K562 (cell line): ENCODE results near the gene GALK2.

Experiments
- BRF1 ChIP-seq: IDR thresholded peaks from 3 replicates; pipeline ENCODE4 v1.6.1; 2011; ENCODE audit warnings: borderline replicate concordance, mild to moderate bottlenecking; ENCODE audit not compliant: insufficient read length; ENCODE audit errors: extremely low read depth
- FOXA1 ChIP-seq: fragments of 450-650 bp; IDR thresholded peaks from 2 replicates; pipeline ENCODE4 v1.6.1; 2016; ENCODE audit warnings: mild to moderate bottlenecking, borderline replicate concordance
- RHOXF2B ChIP-seq: fragments of 250-450 bp; sonication (Bioruptor Pico); conservative IDR thresholded peaks from 2 replicates; pipeline ENCODE4 v1.5.1; 2021
- SOX6 ChIP-seq: fragments of 450-650 bp; IDR thresholded peaks from 2 replicates; pipeline ENCODE4 v1.6.1; 2014; ENCODE audit warnings: mild to moderate bottlenecking
- ZBTB17 ChIP-seq: fragments of 450-650 bp; formaldehyde crosslinking; IDR thresholded peaks from 2 replicates; pipeline ENCODE4 v1.4.0; 2020; ENCODE audit warnings: mild to moderate bottlenecking
- ZC3H4 ChIP-seq: sonication (generic); formaldehyde crosslinking; IDR thresholded peaks from 2 replicates; pipeline ENCODE4 v1.9.0; 2021; ENCODE audit warnings: missing genetic modification reagents, borderline replicate concordance
- TF ChIP-seq, protein P1 (sequence below): sonication (generic); formaldehyde crosslinking; IDR thresholded peaks from 2 replicates; pipeline ENCODE4 v1.8.0; 2022; ENCODE audit warnings: mild to moderate bottlenecking, low read depth, missing genetic modification reagents
- TF ChIP-seq, protein P2 (sequence below), 3 experiments: IDR thresholded peaks in 2 of 3; conservative IDR thresholded peaks in 1 of 3; 2 replicates each; pipeline ENCODE4 v1.5.1; 2011 to 2012; ENCODE audit warnings: low read length in 3 of 3, mild to moderate bottlenecking in 3 of 3, control low read depth in 2 of 3, improper control_type of control experiment in 1 of 3, inconsistent platforms in 1 of 3, low read depth in 1 of 3, mixed read lengths in 1 of 3, moderate library complexity in 1 of 3; ENCODE audit not compliant: insufficient read depth in 2 of 3

DNA sequence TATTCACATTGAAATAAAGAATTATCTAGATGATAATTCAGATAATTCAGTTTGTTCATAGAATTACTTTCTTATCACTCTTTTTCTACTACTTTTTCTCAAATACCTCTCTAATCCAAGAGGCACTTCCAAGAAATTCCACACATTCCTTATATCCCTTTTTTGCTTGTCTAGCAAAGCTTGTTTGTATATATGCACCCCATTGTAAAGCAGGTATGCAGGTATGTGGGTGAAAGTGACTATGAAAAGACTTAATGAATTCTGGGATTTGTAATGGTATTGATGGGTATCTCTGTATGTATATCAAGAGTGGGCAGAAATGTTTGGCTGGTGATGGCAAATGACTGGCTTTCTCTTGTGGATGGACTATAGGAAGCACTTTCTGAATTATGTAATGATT lies 158.9 kb downstream of the GALK2 start:
- TF ChIP-seq ZBTB17 (CRISPR knock-in tag), result no peak
- TF ChIP-seq, protein P1, sequence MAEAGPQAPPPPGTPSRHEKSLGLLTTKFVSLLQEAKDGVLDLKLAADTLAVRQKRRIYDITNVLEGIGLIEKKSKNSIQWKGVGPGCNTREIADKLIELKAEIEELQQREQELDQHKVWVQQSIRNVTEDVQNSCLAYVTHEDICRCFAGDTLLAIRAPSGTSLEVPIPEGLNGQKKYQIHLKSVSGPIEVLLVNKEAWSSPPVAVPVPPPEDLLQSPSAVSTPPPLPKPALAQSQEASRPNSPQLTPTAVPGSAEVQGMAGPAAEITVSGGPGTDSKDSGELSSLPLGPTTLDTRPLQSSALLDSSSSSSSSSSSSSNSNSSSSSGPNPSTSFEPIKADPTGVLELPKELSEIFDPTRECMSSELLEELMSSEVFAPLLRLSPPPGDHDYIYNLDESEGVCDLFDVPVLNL (CRISPR knock-in tag), result no peak
- TF ChIP-seq FOXA1, result no peak
- no peak for TF ChIP-seq SOX6
- no peak for TF ChIP-seq RHOXF2B (CRISPR knock-in tag)
- TF ChIP-seq, protein P2, sequence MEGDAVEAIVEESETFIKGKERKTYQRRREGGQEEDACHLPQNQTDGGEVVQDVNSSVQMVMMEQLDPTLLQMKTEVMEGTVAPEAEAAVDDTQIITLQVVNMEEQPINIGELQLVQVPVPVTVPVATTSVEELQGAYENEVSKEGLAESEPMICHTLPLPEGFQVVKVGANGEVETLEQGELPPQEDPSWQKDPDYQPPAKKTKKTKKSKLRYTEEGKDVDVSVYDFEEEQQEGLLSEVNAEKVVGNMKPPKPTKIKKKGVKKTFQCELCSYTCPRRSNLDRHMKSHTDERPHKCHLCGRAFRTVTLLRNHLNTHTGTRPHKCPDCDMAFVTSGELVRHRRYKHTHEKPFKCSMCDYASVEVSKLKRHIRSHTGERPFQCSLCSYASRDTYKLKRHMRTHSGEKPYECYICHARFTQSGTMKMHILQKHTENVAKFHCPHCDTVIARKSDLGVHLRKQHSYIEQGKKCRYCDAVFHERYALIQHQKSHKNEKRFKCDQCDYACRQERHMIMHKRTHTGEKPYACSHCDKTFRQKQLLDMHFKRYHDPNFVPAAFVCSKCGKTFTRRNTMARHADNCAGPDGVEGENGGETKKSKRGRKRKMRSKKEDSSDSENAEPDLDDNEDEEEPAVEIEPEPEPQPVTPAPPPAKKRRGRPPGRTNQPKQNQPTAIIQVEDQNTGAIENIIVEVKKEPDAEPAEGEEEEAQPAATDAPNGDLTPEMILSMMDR (IDR thresholded peaks at IDR 0.05 in 2 of 3, conservative IDR thresholded peaks at IDR 0.05 in 1 of 3; ENCODE audit: insufficient read depth in 2 of 3, low read depth in 1 of 3, low read length in 3 of 3), result no peak
- TF ChIP-seq ZC3H4 (CRISPR knock-in tag), result no peak
- no peak for TF ChIP-seq BRF1
